GM19324 (cell line): ENCODE data around the gene FHL1.

Experiments used
- ATAC-seq: cut with Tn5 transposase; IDR thresholded peaks from one replicate; pipeline ENCODE4 v1.9.1; 2021; ENCODE audit warnings: mild to moderate bottlenecking, moderate library complexity; ENCODE audit not compliant: unreplicated experiment, low FRiP score

Gene FHL1

GRCh38 chrX:136183917-136184316 is 36.6 kb downstream of the FHL1 start:
- no peak for ATAC-seq

- ATAC-seq, result no peak
Observed at GRCh38 chrX:136185401-136186022, 38.2 kb downstream of the FHL1 start.

DNA sequence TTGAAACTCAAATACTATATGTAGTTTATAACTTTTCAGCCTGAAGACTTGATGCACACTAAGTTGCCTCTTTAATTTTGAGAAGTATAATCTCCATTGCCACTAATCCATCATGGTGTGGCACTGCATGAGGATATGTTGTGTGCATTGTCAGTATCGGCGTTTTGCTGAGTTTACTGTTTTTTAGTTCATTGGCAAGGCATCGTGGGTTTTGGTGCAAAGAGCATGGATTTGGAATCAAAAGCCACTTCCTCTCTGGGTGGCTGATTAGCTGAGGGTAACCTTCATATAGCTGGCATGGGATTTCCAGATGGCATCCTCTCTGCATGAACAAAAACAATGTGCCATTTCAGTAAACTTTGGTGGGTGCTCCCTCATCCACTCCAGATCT is 38.7 kb downstream of the FHL1 start:
- ATAC-seq, result no peak

- no peak for ATAC-seq
Observed at GRCh38 chrX:136189222-136189621, 41.9 kb downstream of the FHL1 start.

- no peak for ATAC-seq
Observed at GRCh38 chrX:136190038-136190713, 42.8 kb downstream of the FHL1 start.

- ATAC-seq, result no peak
Observed at GRCh38 chrX:136191171-136191570, 43.8 kb downstream of the FHL1 start.

DNA sequence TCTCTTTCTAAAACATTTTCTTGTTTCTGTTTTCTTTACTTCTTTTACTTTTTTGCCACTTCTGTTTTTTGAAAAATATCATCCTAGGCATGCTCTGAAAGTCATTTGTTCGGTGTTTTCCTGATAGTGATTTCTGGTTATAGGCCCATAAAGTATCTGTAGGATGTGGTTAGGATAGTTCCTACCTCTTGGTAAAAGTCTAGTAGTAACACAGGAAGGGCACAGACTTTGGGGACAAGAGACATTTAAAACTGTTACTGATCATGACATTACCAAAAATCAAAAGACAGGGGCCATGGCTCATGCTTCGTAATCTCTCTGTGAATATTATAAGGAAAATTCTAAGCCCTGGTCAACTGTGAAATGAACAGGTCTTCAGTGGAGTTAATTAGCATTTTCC is 44.8 kb downstream of the FHL1 start:
- ATAC-seq, result no peak

- no peak for ATAC-seq
Observed at GRCh38 chrX:136192839-136193414, 45.6 kb downstream of the FHL1 start.

- no peak for ATAC-seq
Observed at GRCh38 chrX:136193771-136194170, 46.4 kb downstream of the FHL1 start.

DNA sequence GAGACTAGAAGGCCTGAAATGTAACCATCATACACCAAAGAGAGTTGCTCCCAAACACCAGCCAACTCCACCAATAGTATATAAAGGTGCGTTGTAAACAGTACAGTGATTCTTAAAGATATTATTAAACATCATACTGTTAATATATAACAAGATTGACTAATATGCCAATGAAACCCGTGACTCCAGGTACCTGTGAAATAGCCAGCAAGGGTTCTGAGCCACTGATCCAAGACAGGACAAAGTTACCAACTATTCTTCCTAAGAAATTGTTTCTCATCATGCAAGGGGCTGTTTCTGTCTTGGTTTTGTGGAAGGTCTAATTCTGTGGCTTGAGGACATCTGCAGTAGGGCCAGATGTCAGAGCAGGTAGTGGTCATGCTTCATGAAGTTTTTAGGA is 47.2 kb downstream of the FHL1 start:
- ATAC-seq, result no peak

GRCh38 chrX:136195247-136195646 is 47.9 kb downstream of the FHL1 start:
- ATAC-seq, result no peak

DNA sequence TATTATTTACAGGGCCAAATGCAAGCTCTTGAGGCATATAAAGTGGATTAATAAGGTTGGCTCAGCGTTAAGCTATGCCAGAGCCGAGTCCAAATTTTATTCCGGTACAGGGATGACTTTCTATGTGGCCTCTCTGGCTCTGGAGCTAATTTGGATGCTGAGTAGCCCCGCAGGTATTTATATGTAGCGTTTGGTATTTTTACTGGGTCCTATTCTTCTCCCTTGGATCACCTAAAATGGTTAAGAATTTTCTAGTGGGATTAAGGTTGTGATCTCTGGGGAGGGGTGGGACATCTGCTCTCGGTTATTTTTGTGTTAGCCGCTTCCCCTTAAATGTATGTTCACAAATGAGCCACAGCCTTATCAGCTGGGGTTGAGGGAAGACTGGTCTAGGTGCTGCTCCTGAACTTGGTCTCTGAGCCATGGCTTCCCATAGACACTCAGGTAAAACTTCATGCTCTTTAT is 49.4 kb downstream of the FHL1 start:
- no peak for ATAC-seq

DNA sequence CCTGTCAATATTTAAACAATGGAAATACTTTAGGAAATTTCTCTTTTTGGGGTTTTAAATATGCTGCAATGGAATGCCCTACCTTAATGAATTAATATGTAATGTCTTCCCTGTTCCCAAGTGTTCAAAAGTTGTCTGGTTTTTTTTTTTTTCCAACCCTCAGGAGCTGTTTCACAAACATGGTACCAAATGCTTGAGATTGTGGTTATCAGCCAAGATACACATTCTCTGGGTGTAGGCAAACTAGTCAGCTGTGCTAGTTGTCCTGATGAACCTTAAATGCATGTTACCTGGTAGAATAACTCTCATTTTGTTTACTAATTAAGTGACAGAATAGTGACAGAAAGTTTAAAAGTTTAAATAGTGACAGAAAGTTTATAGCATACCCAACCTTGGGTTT is 50.7 kb downstream of the FHL1 start:
- no peak for ATAC-seq

GRCh38 chrX:136198678-136199243 is 51.4 kb downstream of the FHL1 start:
- no peak for ATAC-seq

DNA sequence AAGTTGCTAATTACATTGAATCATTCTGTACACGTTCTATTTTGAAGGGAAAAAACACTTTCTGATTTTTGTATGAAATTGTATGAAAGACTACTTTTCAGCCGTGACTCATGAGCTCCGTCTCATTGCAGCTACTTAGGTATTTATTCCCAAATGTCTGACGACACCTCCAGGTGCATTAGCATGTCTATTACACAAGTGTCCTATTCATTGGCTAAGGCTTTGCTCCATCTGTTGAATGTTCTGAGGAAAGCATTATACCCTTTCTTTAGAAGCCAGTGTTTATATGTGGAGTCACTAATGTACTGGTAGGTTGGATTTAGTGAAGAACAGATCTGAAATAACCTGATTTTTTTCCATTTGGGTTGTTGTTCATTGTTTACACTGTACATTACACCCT is 52.0 kb downstream of the FHL1 start:
- no peak for ATAC-seq

- ATAC-seq, result no peak
Observed at GRCh38 chrX:136200466-136200865, 53.1 kb downstream of the FHL1 start.

GRCh38 chrX:136201601-136202000 is 54.3 kb downstream of the FHL1 start:
- ATAC-seq, result no peak

DNA sequence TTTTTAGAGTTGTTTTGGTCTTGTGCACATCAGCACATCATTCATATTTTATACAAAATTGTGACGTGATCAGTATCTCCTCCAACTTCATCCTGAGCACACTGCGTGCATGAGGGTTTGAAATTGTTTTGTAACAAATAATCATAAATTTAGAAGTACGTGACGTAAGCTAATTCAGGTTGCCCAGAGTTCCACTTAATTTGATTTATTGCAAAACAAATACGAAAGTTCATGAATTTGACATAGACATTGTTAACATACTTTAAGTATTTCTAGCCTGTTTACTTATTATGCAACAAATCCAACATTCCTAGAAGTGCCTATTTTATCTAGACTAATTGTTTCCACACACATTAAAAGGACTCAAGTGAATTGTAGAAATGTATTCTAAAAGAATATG is 55.6 kb downstream of the FHL1 start:
- no peak for ATAC-seq

DNA sequence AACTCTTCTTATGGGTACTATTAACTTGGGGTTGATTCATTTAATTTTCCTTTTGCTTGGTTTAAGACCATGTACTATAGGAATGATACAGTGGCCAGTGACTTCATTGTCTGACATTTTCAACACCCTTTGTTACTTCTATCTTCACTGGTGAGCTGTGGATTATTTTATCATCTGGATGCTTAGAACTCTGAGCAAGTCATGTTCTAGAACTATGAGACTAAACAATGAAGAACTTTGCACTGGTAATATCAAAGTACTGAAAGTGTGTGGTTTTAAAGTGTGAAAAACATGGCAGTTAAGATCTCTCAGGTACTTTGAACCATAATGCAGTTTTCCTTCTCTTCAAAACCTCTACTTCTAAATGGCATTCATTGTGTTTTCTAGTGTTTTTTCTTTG is 56.1 kb downstream of the FHL1 start:
- ATAC-seq, result no peak

DNA sequence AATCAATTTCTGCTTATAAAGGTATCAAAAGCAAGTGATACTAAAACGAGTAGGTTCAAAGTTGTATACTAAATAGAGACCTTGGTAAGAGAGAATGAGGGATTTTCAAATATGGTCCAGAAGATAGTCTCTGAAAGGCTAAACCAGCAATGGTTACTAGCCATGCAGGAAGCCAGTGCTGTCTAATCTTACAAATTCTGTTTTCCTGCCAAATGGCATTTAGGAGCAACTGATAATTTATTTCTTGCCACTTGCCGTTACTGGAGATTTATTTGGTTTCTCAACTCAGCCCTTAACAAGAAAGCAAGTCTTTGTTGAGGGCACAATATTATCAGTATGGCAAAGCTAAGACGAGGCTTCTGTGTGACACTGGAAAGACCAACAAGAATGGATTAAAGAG is 56.6 kb downstream of the FHL1 start:
- no peak for ATAC-seq

GRCh38 chrX:136204571-136204970 is 57.2 kb downstream of the FHL1 start:
- ATAC-seq, result no peak

DNA sequence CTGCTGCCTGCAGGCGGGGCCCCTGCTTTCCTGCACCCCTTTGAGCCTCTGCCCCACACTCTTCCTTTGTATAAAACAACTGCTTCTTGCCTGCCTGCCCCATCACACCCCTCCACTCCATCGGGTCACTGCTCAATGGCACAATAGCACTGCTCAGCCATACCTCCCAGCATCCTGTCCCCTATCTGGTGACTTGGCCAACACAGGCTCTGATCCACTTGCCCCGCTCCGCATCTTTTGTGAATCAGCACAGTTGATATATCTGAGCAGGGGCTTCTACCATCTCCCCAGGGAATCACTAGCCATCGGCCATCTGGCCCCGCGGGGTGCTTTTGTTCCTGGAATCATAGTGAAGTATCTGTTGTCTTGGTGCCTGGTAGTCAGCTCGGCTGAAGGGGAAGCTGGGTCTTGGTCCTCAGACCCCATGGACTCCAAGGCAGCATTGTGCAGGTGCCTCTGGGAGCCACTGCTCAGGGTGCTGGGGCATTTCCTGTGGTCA is 58.6 kb downstream of the FHL1 start:
- no peak for ATAC-seq
